ENCODE measurements around the gene PTCH1.

PTCH1 gene

GRCh38 chr9:95497772-95498171, 19.0 kb downstream of the PTCH1 start:
- no peak for DNase-seq

- DNase-seq = no peak
Observed at GRCh38 chr9:95496687-95497086, 20.1 kb downstream of the PTCH1 start.

- DNase-seq = no peak
Observed at GRCh38 chr9:95495961-95496360, 20.8 kb downstream of the PTCH1 start.

GRCh38 chr9:95495529-95495928, 21.2 kb downstream of the PTCH1 start:
- DNase-seq = no peak

GRCh38 chr9:95494416-95495371, 22.1 kb downstream of the PTCH1 start:
- peak; percentile 76 for DNase-seq

- DNase-seq = no peak
Observed at GRCh38 chr9:95494022-95494415, 22.8 kb downstream of the PTCH1 start.

GRCh38 chr9:95493402-95493801, 23.4 kb downstream of the PTCH1 start:
- DNase-seq = no peak

- no peak for DNase-seq
Observed at GRCh38 chr9:95491543-95492320, 25.0 kb downstream of the PTCH1 start.

- DNase-seq = no peak
Observed at GRCh38 chr9:95488954-95489353, 27.8 kb downstream of the PTCH1 start.

GRCh38 chr9:95486318-95486717, 30.5 kb downstream of the PTCH1 start:
- no peak for DNase-seq

- DNase-seq = no peak
Observed at GRCh38 chr9:95484225-95484624, 32.5 kb downstream of the PTCH1 start.

GRCh38 chr9:95483431-95483830, 33.3 kb downstream of the PTCH1 start:
- no peak for DNase-seq

GRCh38 chr9:95482621-95483020, 34.1 kb downstream of the PTCH1 start:
- DNase-seq = no peak

GRCh38 chr9:95481000-95481399, 35.8 kb downstream of the PTCH1 start:
- no peak for DNase-seq

- DNase-seq = no peak
Observed at GRCh38 chr9:95480346-95480745, 36.4 kb downstream of the PTCH1 start.

- no peak for DNase-seq
Observed at GRCh38 chr9:95479330-95479729, 37.4 kb downstream of the PTCH1 start.

- DNase-seq = no peak
Observed at GRCh38 chr9:95478335-95478734, 38.4 kb downstream of the PTCH1 start.

GRCh38 chr9:95477885-95478284, 38.9 kb downstream of the PTCH1 start:
- DNase-seq = no peak

GRCh38 chr9:95477441-95477840, 39.3 kb downstream of the PTCH1 start:
- no peak for DNase-seq

- no peak for DNase-seq
Observed at GRCh38 chr9:95468791-95469190, 48.0 kb downstream of the PTCH1 start.

GRCh38 chr9:95465115-95465514, 51.7 kb downstream of the PTCH1 start:
- no peak for DNase-seq

GRCh38 chr9:95463148-95464060, 53.4 kb downstream of the PTCH1 start:
- no peak for DNase-seq
